ENCODE data around the gene ADGRG7.
"Not testable (repeated sequence)": the region's sequence is repeated elsewhere in the genome, so short reads cannot be mapped to it uniquely, and the experiment has no call there.

ADGRG7 gene

GRCh38 chr3:100650651-100651619 is 41.5 kb downstream of the ADGRG7 start:
- no peak for DNase-seq

DNA sequence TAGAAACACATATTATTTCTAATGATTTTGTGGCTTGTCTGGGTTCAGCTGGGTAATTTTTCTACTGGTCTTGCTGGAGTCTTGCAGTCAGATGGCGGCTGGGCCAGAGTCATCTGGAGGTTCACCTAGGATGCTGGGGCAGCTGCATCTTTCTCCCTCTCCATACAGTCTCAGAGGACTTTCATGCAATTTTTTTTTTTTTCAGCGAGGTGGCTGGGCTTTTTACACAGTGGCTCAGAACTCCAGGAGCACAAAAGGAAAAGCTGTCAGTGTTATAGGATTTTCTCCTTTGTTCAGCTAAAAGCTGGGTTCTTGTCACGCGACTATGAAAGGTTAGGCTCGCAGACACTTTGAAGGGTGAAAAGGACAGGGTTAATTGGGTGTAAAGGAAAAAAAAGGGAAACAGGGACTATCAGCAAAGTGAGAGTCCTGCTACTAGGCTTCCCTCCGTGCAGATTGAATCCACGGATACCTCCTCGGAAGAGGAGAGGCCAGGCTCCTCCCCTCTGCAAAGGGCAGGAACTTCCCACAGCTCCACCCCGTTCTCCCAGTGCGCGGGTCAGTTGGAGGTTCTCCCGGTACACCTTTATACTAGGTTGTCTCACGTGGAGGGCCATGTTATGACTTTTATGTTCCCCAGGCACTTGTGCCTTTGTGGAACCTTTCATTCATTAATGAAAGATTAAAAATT is 44.3 kb downstream of the ADGRG7 start:
- DNase-seq = no peak

GRCh38 chr3:100656945-100657344 is 47.5 kb downstream of the ADGRG7 start:
- no peak for DNase-seq

GRCh38 chr3:100661294-100661693 is 51.9 kb downstream of the ADGRG7 start:
- DNase-seq = not testable (repeated sequence)

GRCh38 chr3:100662113-100662823 is 52.9 kb downstream of the ADGRG7 start:
- no peak for DNase-seq

DNA sequence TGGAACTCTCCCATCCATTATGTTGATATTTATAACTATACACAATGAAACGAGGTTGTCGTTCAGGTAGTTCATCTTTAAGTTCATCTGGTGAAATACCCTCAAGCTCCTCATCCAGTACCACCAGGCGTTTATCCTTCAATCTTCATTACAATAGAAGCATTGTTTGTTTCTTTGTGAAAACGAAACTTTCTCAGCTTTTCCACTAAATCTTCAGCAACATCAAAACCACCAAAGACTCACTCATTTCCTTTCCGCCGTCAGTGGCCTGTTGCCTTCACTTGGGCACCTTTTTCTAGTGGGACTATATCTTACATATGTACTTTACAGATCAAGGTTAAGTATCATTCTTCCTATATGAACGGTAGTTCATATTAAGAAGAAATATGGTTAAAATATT is 55.8 kb downstream of the ADGRG7 start:
- no peak for DNase-seq

GRCh38 chr3:100666699-100667098 is 57.3 kb downstream of the ADGRG7 start:
- DNase-seq = not testable (repeated sequence)

GRCh38 chr3:100667316-100667715 is 57.9 kb downstream of the ADGRG7 start:
- not testable (repeated sequence) for DNase-seq

DNA sequence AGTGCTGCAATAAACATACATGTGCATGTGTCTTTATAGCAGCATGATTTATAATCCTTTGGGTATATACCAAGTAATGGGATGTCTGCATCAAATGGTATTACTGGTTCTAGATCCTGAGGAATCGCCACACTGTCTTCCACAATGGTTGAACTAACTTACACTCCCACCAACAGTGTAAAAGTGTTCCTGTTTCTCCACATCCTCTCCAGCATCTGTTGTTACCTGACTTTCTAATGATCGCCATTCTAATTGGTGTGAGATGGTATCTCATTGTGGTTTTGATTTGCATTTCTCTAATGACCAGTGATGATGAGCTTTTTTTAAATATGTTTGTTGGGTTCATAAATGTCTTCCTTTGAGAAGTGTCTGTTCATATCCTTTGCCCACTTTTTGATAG is 61.6 kb downstream of the ADGRG7 start:
- DNase-seq = not testable (repeated sequence)

DNA sequence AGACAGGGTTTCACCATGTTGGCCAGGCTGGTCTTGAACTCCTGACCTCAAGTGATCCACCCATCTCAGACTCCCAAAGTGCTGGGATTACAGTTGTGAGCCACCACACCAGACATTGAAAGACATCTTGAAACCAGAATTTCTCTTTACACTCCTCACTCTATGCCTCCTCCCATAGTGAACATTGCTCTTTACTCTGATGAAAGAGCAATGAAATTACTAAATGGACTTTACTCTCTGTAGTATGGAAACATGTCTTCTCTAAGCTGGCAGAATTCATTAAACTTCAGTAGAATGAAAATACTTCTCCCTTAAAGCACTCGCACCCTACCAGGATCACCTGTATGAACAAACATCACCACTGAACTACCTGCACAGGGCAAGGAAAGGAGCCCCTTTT is 72.1 kb downstream of the ADGRG7 start:
- DNase-seq = no peak

DNA sequence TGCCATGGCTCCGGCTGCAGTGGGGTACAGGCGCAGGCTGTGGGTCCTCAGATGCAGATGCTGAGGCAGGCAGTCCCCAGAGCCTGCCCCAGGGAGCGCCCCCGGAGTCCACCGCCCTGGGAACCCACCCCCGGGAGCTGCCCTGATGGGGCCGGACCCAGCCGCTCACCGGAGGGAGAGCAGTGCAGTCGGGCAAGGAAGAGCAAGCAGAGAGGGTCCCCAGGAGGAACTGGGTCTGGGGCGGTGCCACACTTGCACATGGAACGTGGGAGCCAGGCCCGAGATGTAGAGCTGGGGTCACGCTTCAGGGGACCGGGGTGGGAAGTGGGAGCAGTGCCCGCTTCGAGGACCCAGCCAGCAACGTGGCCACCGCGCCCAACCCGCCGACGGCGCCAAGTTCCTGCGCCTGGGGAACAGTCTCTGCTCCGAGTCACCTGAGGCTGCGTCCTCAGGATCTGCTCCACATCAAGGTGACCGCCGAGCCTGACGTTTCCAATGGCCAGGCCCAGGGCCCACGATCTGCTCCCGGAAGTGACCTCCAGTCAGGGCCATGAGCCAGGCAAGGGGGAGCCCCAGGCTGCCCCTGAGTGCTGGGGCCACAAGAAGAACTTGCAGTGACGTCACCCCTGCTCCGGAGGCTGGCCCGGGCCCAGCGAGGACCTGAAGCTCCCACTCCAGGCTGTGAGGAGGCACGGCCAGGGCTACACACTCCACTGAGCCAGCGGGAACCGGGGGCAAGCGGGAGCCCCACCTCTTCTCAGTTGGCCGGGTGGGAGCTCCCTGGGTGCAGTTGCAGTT is 72.9 kb downstream of the ADGRG7 start:
- DNase-seq = no peak

- no peak for DNase-seq
These were observed 73.7 kb downstream of the ADGRG7 start for GRCh38 chr3:100682854-100683760.

DNA sequence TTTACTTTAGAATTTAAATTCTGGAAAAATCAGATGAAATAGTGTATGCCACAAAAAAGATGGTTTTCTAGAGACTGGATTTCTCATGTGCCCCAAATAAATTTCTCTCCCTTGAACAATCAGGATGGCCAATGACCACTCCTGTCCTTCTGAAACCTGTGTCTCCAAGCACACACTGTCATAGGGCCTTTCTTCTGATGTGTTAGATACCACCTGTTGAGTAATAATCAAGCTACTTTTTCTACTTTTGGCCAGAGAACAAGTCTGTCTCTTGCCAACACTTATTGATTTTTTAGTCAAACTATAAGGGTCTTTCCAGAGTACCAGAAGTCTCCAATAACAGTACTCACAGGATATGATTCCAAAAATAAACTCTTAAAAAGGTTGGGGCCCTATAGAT is 83.8 kb downstream of the ADGRG7 start:
- no peak for DNase-seq

- no peak for DNase-seq
These were observed 86.3 kb downstream of the ADGRG7 start for GRCh38 chr3:100695696-100696095.

GRCh38 chr3:100696161-100696560 is 86.8 kb downstream of the ADGRG7 start:
- no peak for DNase-seq

DNA sequence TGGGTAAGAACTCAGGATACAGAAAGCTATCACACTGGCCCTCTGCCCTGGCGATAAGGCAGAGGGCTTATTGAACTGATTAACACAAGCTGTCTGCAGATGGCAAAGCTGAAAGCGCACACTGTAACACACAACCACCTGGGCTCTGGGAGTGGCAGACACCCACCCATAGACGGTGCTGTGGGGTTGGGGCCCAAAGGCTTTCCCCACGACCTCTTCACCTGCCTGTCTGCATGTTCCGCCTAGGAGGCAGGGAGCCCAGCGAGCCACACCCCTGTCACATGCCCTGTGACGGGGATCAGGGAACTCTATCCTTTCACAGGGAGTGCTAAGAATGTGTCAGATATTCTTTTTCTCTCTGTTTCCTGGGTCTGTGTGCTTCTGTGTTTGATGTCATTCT is 87.8 kb downstream of the ADGRG7 start:
- no peak for DNase-seq

DNA sequence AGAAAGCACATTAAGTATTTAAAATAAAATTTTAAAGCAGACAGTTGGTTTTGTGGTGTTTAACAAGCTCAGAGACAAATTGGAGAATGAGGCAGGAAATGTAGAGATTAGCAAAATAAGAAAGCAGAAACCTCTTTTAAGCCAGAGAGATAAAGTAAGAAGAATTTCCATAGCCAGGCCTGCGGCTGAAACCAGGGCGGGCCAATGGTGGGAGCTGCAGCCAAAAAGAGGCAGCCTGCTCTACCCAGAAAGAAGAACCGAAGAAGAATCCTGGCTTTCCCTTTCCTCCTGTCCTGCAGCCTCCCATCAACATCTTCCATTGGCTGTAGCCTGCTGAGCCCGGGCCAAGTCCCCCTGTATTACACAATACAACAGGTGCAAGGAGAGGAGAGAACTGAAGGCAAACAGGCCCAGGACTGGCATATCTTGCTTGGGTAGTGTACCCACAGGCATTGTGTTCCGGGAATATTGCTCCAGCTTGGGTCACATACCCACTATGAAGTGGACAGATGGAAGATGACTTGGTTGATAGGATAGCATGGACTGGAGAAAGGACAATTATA is 88.4 kb downstream of the ADGRG7 start:
- no peak for DNase-seq

DNA sequence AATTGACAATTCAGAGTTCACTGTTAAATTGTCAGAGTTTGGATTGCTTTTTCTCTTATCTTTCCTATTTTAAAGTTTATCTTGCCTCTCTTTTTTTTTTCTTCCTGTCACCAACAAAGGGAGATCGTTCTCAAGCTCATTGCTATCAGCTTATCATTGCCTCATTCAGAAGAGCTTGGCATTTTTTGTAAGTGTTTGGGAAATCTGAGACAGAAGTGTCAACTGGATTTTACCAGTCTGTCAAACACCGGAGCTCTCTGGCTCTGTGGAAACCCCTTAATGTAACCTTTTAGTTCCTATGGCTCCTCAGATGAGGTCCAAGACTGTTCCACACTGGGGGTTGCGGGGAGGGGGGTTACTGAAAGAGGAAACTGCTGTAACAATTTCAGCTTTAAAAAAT is 89.3 kb downstream of the ADGRG7 start:
- DNase-seq = no peak

- DNase-seq = no peak
These were observed 91.3 kb downstream of the ADGRG7 start for GRCh38 chr3:100700708-100701107.

- DNase-seq = no peak
These were observed 92.9 kb downstream of the ADGRG7 start for GRCh38 chr3:100702082-100702979.

Data from CD4-positive, alpha-beta T cell treated with Interferon gamma for 1 hour (primary cell).